ENCODE results near the gene LEPROT.

DNA sequence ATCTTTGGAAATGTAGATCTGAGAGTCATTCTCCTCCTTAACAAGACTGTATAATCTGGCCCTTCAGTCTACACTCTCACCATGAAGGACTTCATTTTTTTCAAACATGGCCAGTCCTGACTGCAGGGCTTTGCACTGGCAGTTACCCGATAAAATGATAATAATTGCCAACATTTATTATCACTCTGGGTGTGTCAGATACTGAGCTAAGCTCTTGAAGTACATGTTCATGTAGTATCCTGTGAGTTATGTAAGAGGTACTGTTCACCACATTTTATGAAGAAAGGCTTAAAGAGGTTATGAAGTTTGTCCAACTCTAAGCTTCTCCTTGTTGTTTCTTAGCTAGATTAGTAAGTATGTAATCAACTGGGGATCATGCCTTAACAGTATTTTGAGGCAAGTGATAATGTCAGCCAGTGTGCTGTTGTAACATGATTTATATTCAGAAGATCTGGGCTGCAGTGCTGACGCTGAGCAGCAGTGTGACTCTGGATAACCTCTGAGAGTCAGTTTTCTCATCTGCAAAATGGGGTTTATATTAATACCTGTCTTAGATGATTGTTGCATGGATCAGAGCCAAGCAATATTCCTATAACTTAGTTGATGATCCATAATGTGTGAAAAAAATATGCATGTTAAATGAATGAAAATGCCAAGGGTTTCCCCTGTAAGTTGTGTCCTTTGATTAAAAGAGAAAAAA lies 42.1 kb upstream of the LEPROT start:
- TF ChIP-seq, protein P1, sequence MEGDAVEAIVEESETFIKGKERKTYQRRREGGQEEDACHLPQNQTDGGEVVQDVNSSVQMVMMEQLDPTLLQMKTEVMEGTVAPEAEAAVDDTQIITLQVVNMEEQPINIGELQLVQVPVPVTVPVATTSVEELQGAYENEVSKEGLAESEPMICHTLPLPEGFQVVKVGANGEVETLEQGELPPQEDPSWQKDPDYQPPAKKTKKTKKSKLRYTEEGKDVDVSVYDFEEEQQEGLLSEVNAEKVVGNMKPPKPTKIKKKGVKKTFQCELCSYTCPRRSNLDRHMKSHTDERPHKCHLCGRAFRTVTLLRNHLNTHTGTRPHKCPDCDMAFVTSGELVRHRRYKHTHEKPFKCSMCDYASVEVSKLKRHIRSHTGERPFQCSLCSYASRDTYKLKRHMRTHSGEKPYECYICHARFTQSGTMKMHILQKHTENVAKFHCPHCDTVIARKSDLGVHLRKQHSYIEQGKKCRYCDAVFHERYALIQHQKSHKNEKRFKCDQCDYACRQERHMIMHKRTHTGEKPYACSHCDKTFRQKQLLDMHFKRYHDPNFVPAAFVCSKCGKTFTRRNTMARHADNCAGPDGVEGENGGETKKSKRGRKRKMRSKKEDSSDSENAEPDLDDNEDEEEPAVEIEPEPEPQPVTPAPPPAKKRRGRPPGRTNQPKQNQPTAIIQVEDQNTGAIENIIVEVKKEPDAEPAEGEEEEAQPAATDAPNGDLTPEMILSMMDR (IDR thresholded peaks at IDR 0.05) = no peak
- TF ChIP-seq ATF1 (CRISPR knock-in tag; IDR thresholded peaks at IDR 0.05) (no peak), ETV6 (CRISPR knock-in tag; IDR thresholded peaks at IDR 0.05) (no peak), JUN (CRISPR knock-in tag; IDR thresholded peaks at IDR 0.05) (no peak), IRF2 (CRISPR knock-in tag; IDR thresholded peaks at IDR 0.05; ENCODE audit: borderline replicate concordance, low read depth) (no peak), JAZF1 (CRISPR knock-in tag; IDR thresholded peaks at IDR 0.05) (no peak), FOXP1 (CRISPR knock-in tag; IDR thresholded peaks at IDR 0.05; ENCODE audit: borderline replicate concordance) (no peak), NR3C1 (CRISPR knock-in tag; conservative IDR thresholded peaks at IDR 0.05; ENCODE audit: low read depth) (no peak), ESRRA (CRISPR knock-in tag; IDR thresholded peaks at IDR 0.05; ENCODE audit: borderline replicate concordance) (no peak)
- TF ChIP-seq, protein P2, sequence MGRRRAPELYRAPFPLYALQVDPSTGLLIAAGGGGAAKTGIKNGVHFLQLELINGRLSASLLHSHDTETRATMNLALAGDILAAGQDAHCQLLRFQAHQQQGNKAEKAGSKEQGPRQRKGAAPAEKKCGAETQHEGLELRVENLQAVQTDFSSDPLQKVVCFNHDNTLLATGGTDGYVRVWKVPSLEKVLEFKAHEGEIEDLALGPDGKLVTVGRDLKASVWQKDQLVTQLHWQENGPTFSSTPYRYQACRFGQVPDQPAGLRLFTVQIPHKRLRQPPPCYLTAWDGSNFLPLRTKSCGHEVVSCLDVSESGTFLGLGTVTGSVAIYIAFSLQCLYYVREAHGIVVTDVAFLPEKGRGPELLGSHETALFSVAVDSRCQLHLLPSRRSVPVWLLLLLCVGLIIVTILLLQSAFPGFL (CRISPR knock-in tag; IDR thresholded peaks at IDR 0.05; ENCODE audit: borderline replicate concordance) = no peak
- TF ChIP-seq, protein P3, sequence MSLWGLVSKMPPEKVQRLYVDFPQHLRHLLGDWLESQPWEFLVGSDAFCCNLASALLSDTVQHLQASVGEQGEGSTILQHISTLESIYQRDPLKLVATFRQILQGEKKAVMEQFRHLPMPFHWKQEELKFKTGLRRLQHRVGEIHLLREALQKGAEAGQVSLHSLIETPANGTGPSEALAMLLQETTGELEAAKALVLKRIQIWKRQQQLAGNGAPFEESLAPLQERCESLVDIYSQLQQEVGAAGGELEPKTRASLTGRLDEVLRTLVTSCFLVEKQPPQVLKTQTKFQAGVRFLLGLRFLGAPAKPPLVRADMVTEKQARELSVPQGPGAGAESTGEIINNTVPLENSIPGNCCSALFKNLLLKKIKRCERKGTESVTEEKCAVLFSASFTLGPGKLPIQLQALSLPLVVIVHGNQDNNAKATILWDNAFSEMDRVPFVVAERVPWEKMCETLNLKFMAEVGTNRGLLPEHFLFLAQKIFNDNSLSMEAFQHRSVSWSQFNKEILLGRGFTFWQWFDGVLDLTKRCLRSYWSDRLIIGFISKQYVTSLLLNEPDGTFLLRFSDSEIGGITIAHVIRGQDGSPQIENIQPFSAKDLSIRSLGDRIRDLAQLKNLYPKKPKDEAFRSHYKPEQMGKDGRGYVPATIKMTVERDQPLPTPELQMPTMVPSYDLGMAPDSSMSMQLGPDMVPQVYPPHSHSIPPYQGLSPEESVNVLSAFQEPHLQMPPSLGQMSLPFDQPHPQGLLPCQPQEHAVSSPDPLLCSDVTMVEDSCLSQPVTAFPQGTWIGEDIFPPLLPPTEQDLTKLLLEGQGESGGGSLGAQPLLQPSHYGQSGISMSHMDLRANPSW (CRISPR knock-in tag; conservative IDR thresholded peaks at IDR 0.05; ENCODE audit: low read depth) = no peak
- TF ChIP-seq, protein P4, sequence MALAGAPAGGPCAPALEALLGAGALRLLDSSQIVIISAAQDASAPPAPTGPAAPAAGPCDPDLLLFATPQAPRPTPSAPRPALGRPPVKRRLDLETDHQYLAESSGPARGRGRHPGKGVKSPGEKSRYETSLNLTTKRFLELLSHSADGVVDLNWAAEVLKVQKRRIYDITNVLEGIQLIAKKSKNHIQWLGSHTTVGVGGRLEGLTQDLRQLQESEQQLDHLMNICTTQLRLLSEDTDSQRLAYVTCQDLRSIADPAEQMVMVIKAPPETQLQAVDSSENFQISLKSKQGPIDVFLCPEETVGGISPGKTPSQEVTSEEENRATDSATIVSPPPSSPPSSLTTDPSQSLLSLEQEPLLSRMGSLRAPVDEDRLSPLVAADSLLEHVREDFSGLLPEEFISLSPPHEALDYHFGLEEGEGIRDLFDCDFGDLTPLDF (CRISPR knock-in tag; IDR thresholded peaks at IDR 0.05) = no peak
- TF ChIP-seq, protein P5, sequence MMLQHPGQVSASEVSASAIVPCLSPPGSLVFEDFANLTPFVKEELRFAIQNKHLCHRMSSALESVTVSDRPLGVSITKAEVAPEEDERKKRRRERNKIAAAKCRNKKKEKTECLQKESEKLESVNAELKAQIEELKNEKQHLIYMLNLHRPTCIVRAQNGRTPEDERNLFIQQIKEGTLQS (CRISPR knock-in tag; conservative IDR thresholded peaks at IDR 0.05) = no peak
- TF ChIP-seq, protein P6, sequence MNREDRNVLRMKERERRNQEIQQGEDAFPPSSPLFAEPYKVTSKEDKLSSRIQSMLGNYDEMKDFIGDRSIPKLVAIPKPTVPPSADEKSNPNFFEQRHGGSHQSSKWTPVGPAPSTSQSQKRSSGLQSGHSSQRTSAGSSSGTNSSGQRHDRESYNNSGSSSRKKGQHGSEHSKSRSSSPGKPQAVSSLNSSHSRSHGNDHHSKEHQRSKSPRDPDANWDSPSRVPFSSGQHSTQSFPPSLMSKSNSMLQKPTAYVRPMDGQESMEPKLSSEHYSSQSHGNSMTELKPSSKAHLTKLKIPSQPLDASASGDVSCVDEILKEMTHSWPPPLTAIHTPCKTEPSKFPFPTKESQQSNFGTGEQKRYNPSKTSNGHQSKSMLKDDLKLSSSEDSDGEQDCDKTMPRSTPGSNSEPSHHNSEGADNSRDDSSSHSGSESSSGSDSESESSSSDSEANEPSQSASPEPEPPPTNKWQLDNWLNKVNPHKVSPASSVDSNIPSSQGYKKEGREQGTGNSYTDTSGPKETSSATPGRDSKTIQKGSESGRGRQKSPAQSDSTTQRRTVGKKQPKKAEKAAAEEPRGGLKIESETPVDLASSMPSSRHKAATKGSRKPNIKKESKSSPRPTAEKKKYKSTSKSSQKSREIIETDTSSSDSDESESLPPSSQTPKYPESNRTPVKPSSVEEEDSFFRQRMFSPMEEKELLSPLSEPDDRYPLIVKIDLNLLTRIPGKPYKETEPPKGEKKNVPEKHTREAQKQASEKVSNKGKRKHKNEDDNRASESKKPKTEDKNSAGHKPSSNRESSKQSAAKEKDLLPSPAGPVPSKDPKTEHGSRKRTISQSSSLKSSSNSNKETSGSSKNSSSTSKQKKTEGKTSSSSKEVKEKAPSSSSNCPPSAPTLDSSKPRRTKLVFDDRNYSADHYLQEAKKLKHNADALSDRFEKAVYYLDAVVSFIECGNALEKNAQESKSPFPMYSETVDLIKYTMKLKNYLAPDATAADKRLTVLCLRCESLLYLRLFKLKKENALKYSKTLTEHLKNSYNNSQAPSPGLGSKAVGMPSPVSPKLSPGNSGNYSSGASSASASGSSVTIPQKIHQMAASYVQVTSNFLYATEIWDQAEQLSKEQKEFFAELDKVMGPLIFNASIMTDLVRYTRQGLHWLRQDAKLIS (CRISPR knock-in tag; IDR thresholded peaks at IDR 0.05; ENCODE audit: borderline replicate concordance) = no peak
